ENCODE data around the gene TBXA2R.

- TF ChIP-seq CTCF (IDR thresholded peaks at IDR 0.05; ENCODE audit: insufficient read depth, low read depth, low read length) (no peak), EZH2 (IDR thresholded peaks at IDR 0.05; ENCODE audit: insufficient read depth, low read length) (no peak)
Measured at GRCh38 chr19:3614858-3615505, 8.3 kb upstream of the TBXA2R start.

Measured in astrocyte (in vitro differentiated cells and primary cell).